Spleen (tissue), 11 donors: ENCODE results near the gene CFAP99. TPM values are rescaled to one million over a fixed set of nuclear protein-coding genes. Genes with fewer than 3 reads are reported as not detected.

Experiments used
- DNase-seq: peaks from one replicate; pipeline ENCODE4 v3.0.0-alpha.2; 2020
- H3K27ac ChIP-seq, 8 donors: fragments of 200-600 bp; sonication (generic) in 7 of 8; 1 replicate in 4 of 8; 2 replicates in 4 of 8; pipeline versions ENCODE4 v1.5.0 to v1.8.0; 2016 to 2021; ENCODE audit warnings: inconsistent platforms in 4 of 8, mild to moderate bottlenecking in 4 of 8, moderate library complexity in 1 of 8
- H3K27me3 ChIP-seq, 7 donors: fragments of 200-600 bp; sonication (generic) in 6 of 7; replicated peaks in 1 of 7; 1 replicate in 4 of 7; 2 replicates in 3 of 7; pipeline versions ENCODE4 v1.5.0 to v1.8.0; 2016 to 2021; ENCODE audit warnings: inconsistent platforms in 3 of 7, mild to moderate bottlenecking in 1 of 7
- H3K36me3 ChIP-seq, 6 donors: fragments of 200-600 bp; sonication (generic) in 5 of 6; 1 replicate in 4 of 6; 2 replicates in 2 of 6; pipeline versions ENCODE4 v1.5.0 to v1.8.0; 2016 to 2021; ENCODE audit warnings: inconsistent platforms in 2 of 6
- H3K4me1 ChIP-seq, 6 donors: fragments of 200-600 bp; sonication (generic) in 5 of 6; 1 replicate in 3 of 6; 2 replicates in 3 of 6; pipeline versions ENCODE4 v1.5.0 to v1.8.0; 2016 to 2021; ENCODE audit warnings: inconsistent platforms in 3 of 6
- H3K4me3 ChIP-seq, 8 donors: fragments of 200-600 bp; sonication (generic) in 7 of 8; 1 replicate in 4 of 8; 2 replicates in 4 of 8; pipeline versions ENCODE4 v1.5.0 to v1.8.0; 2016 to 2021; ENCODE audit warnings: inconsistent platforms in 4 of 8, mild to moderate bottlenecking in 4 of 8, moderate library complexity in 2 of 8
- H3K9me3 ChIP-seq, 8 donors: fragments of 200-600 bp; sonication (generic) in 7 of 8; 1 replicate in 4 of 8; 2 replicates in 4 of 8; pipeline versions ENCODE4 v1.5.0 to v1.8.0; 2016 to 2021; ENCODE audit warnings: inconsistent platforms in 4 of 8
- POLR2A ChIP-seq, 3 donors: fragments of 450-650 bp; IDR thresholded peaks; one replicate each; pipeline ENCODE4 v1.5.1; 2017; ENCODE audit warnings: antibody characterized with exemption in 3 of 3, mild to moderate bottlenecking in 1 of 3
- POLR2AphosphoS5 ChIP-seq, 3 donors: sonication (generic); formaldehyde crosslinking; IDR thresholded peaks; one replicate each; pipeline ENCODE4 v1.5.1; 2017; ENCODE audit warnings: antibody characterized with exemption in 3 of 3
- WGBS, 5 donors: extraction: QIAGEN DNeasy Blood & Tissue Kit in 3 of 5; methylation state at CpG; one replicate each; pipeline versions ENCODE4 v1.1.5 to v1.1.7; 2013 to 2018; 5-methylcytosine and 5-hydroxymethylcytosine counted together
- intact Hi-C: fragments of 100-400 bp; cut with DNase I; formaldehyde crosslinking; loops from one replicate; pipeline ENCODE4 v1.15.0; 2023; ENCODE audit warnings: low total_unique reads
- polyA plus RNA-seq, 3 donors: library from polyadenylated mRNA; stranded (reverse); fragments of 200-250 nt; gene quantifications; one replicate each; pipeline ENCODE4 v1.2.1, GENCODE V29; 2013
- total RNA-seq, 7 donors: library from RNA; depleted of rRNA in 3 of 7; stranded (reverse); fragments of >200 nt in 3 of 7; fragmentation: NEBNext Ultra II Directional in 4 of 7; extraction: Animal tissue kit (Norgen Biotek cat#: 25700) in 4 of 7; gene quantifications; one replicate each; pipeline versions ENCODE4 v1.1.0 to v1.2.1, GENCODE V29; 2016 to 2021
- TF ChIP-seq, protein P1 (sequence below), 11 experiments: fragments of 200-600 bp in 7 of 11; fragments of 450-650 bp in 4 of 11; sonication (generic) in 4 of 11; IDR thresholded peaks in 8 of 11; conservative IDR thresholded peaks in 3 of 11; 1 replicate in 7 of 11; 2 replicates in 4 of 11; pipeline versions ENCODE4 v1.4.0 to v1.8.0; 2016 to 2021; ENCODE audit warnings: antibody characterized with exemption in 11 of 11, inconsistent platforms in 4 of 11, mild to moderate bottlenecking in 1 of 11
- donor health status: healthy with polysubstance abuse.
- donor health status: DM: no; HTN: no; CAD: no; lungs with moderate emphysema.
- donor health status: DM: no; HTN: no; CAD: no.
- donor health status: Bipolar disorder and iron deficiency.
- donor health status: healthy.
- donor health status: DM: no; HTN: no; CAD: no.
- donor health status: DM: yes; HTN: yes; CAD: no.

The CFAP99 gene
- total and polyA plus RNA-seq, 10 donors: 0.13 to 0.22 TPM; not detected in 8

DNA sequence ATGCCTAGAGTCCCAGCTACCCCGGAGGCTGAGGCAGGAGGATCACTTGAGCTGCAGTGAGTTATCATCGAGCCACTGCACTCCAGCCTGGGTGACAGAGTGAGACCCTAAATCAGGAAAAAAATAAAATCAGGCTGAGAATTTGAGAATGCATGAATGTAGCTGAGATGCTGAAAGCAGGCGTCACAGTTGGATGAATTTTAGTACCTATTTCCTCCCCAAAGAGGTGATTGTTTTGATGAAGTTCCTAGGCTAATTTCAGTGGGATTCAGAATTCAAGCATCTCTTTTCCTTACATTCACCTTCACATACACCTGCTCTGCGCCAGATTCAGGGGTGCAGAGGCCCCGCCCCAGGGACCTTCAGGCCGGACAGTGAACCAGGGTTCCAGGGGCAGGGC, 3.2 kb downstream of the CFAP99 start:
- Histone ChIP-seq H3K4me3 (no peak overlapping the region), H3K4me1 (peaks cover 9 to 26% (median 21%) of the 10 kb centered on the region in 6 donors), H3K9me3 (no peaks in the 10 kb centered on the region), H3K27ac (no peak overlapping the region), H3K27me3 (peaks cover 0 to 85% (median 18%) of the 10 kb centered on the region in 7 donors), H3K36me3 (no peaks in the 10 kb centered on the region)
- 75 to 87% (median 79%) methylated on average over 6 of the region's 6 CpGs for WGBS, 5 donors
- intact Hi-C loops: no loop called here
- peak; percentile 53 for DNase-seq
- TF ChIP-seq POLR2AphosphoS5 (IDR thresholded peaks at IDR 0.05): no peak

DNA sequence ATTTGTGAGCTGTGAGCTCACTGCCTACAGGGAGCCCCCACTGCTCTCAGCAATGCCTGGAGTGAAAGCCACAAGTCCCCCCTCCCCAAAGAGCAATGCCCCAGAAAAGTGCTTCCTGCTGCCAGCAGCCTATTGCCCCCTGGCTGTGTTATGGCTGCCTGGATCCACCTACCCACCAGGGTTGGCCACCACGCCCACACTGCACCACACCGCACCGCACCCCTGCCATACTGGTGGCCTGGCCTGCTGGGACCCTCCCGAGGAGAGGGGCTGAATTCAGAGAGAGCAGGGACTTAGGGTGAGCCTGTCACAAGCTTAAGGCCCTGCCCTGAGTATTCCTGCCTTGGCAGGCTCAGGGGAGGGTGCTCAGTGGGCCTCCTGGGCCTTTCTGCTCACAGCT, 4.3 kb downstream of the CFAP99 start:
- peak; percentile 66 for DNase-seq
- no peaks in the 10 kb centered on the region for H3K9me3 ChIP-seq
- H3K27me3 ChIP-seq: peaks cover 0 to 75% (median 11%) of the 10 kb centered on the region in 7 donors
- H3K27ac ChIP-seq: no peak overlapping the region
- TF ChIP-seq POLR2AphosphoS5 (IDR thresholded peaks at IDR 0.05): no peak
- no peak for TF ChIP-seq POLR2A (IDR thresholded peaks at IDR 0.05)
- TF ChIP-seq, protein P1, sequence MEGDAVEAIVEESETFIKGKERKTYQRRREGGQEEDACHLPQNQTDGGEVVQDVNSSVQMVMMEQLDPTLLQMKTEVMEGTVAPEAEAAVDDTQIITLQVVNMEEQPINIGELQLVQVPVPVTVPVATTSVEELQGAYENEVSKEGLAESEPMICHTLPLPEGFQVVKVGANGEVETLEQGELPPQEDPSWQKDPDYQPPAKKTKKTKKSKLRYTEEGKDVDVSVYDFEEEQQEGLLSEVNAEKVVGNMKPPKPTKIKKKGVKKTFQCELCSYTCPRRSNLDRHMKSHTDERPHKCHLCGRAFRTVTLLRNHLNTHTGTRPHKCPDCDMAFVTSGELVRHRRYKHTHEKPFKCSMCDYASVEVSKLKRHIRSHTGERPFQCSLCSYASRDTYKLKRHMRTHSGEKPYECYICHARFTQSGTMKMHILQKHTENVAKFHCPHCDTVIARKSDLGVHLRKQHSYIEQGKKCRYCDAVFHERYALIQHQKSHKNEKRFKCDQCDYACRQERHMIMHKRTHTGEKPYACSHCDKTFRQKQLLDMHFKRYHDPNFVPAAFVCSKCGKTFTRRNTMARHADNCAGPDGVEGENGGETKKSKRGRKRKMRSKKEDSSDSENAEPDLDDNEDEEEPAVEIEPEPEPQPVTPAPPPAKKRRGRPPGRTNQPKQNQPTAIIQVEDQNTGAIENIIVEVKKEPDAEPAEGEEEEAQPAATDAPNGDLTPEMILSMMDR (IDR thresholded peaks at IDR 0.05 in 8 of 11, conservative IDR thresholded peaks at IDR 0.05 in 3 of 11): no peak
- H3K36me3 ChIP-seq: no peaks in the 10 kb centered on the region
- peaks cover 6 to 15% (median 11%) of the 10 kb centered on the region in 6 donors for H3K4me1 ChIP-seq
- 80 to 90% (median 86%) methylated on average over 2 to 4 of the region's 4 CpGs; no CpG with 5 or more reads in 1 of the 5 donors for WGBS, 5 donors
- intact Hi-C loops: no loop called here
- H3K4me3 ChIP-seq: no peak overlapping the region

DNA sequence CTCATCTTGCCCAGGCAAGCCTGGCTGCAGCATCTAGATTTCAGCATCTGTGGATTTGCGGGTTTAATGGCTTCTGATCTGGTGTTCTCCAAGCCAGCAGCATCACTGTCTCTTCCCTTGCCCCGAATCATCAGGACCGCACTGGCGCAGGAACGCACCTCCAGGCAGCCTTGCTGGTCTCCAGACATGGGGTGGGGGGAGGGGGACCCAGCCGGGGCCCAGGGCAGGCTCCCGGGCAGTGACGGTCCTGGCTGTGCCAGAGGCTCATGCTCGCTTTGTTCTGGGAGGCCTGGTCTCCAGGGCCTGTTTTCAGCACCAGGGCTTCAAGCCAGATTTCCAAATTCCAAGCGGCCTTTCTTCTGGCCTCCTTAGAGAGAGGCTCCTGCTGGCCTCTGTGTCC, 4.9 kb downstream of the CFAP99 start:
- DNase-seq: peak; percentile 65

DNA sequence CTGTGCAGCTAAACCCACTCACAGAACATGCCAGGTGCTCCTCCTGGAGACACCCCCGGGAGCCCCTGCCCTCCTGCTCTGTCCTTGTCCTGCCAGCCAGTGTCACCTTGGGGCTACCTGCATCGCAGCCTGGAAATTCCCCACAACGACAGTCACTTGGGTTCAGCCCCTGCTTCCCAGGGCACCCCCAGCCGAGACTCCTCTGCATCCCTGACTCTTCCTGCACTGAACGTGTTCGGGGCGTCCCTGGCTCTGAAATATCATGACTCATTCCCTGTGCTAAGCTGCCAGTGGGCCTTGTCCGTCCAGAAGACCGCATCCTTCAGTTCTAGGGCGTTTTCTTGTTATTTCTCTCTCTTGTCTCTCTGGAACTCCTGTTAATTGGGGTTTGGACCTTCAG, 5.8 kb downstream of the CFAP99 start:
- H3K4me1 ChIP-seq: peaks cover under 1 to 5% (median 2%) of the 10 kb centered on the region in 6 donors
- WGBS, 5 donors: 76 to 88% (median 85%) methylated on average over 9 to 10 of the region's 10 CpGs
- no peak overlapping the region for H3K4me3 ChIP-seq
- peaks cover 0 to 72% (median 9%) of the 10 kb centered on the region in 7 donors for H3K27me3 ChIP-seq
- H3K36me3 ChIP-seq: no peaks in the 10 kb centered on the region
- DNase-seq: peak; percentile 69
- H3K27ac ChIP-seq: no peak overlapping the region
- intact Hi-C loops: no loop called here
- TF ChIP-seq, protein P1 (IDR thresholded peaks at IDR 0.05 in 8 of 11, conservative IDR thresholded peaks at IDR 0.05 in 3 of 11): no peak
- no peaks in the 10 kb centered on the region for H3K9me3 ChIP-seq

More for the DNA sequence above, 4.9 kb downstream of the CFAP99 start:
- no peak overlapping the region for H3K4me3 ChIP-seq
- peaks cover 6 to 14% (median 10%) of the 10 kb centered on the region in 6 donors for H3K4me1 ChIP-seq
- no peaks in the 10 kb centered on the region for H3K36me3 ChIP-seq
- H3K27ac ChIP-seq: no peak overlapping the region
- no peak for TF ChIP-seq POLR2A (IDR thresholded peaks at IDR 0.05)
- no peak for TF ChIP-seq POLR2AphosphoS5 (IDR thresholded peaks at IDR 0.05)
- TF ChIP-seq, protein P1 (IDR thresholded peaks at IDR 0.05 in 8 of 11, conservative IDR thresholded peaks at IDR 0.05 in 3 of 11): no peak
- peaks cover 0 to 77% (median 10%) of the 10 kb centered on the region in 7 donors for H3K27me3 ChIP-seq
- intact Hi-C loops: no loop called here
- H3K9me3 ChIP-seq: no peaks in the 10 kb centered on the region
- 81 to 93% (median 91%) methylated on average over 4 to 10 of the region's 10 CpGs for WGBS, 5 donors
